Inflammatory macrophage treated with lipopolysaccharide for 1 hour (primary cell): Measurements from ENCODE around the gene PTPRH.
"Not testable (repeated sequence)": the region's sequence is repeated elsewhere in the genome, so short reads cannot be mapped to it uniquely, and the experiment has no call there.

ENCODE experiments used
- DNase-seq, 2 donors: peaks; one replicate each; pipeline ENCODE4 v3.0.0-alpha.2; 2020 to 2022

PTPRH gene

DNA sequence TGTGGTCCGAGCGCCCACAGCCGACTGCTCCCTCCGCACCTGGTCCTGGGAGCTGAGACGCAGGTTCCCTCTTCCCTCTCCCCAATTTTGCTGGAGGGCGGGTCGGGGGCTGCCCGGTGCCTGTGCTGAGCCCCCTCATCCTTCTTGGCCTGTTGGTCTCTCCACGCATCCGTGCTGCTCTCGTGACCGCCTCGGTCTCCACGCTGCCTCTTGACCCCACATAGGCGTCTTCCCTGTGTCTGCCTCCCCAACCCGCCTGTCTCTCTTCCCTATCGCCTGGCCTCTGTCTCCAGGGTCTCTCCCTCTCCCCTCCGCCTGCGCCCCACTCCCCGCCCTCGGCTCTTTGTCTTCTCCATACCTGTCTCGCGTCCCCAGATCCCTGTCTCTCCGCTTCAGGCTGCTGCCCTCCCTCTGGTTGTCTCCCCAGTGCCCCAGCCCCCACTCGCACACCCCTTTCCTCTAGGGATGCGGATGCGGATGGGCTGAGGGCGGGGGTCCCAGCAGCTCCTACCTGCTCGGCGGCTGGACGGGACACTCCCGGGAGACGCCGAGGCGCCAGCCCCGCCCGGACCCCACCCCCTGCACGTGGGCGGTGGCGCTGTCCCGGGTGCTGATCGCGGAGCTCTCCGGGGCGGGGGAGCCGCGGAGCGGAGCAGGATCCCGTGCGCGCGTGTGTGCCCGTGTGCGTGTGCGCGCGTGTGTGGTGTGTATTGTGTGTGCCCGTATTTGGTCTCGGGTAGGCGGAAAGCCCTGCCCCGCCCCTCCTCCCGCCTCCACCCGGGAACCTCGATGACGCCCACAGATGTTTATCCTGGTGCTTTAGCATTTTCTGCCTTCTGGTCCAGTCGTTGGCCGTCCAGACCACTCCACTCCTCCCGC lies 29.5 kb downstream of the PTPRH start, which contains the start of gene SYT5:
SYT5 (minus strand) TSS at position 684 of the 879 bp plus-strand sequence. CDS start 1,248 bp downstream, outside the sequence.
- peak in 1 of 2 donors; percentile 60 for DNase-seq

GRCh38 chr19:55178781-55179599 lies 30.3 kb downstream of the PTPRH start:
- DNase-seq, result peak; percentile 8 to 31

DNA sequence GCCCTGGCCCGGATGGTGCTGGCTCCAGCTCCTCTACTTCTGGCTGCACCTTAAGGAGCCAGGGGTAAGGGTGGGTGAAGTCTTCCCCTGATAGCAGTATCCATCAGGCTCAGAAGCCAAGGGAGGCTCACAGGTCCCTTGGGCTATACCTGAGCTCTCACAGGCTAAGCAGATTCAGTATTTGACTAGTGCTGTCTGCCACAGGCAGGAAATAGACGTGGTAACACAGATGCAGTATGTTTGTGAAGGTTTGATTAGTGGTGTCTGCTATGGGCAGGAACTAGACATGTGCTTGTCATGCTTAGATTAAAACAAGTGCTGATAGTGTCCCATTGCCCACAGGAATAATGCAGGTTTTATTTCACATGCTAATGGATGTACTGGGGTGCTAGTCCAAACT lies 33.2 kb downstream of the PTPRH start:
- DNase-seq, result no peak

DNA sequence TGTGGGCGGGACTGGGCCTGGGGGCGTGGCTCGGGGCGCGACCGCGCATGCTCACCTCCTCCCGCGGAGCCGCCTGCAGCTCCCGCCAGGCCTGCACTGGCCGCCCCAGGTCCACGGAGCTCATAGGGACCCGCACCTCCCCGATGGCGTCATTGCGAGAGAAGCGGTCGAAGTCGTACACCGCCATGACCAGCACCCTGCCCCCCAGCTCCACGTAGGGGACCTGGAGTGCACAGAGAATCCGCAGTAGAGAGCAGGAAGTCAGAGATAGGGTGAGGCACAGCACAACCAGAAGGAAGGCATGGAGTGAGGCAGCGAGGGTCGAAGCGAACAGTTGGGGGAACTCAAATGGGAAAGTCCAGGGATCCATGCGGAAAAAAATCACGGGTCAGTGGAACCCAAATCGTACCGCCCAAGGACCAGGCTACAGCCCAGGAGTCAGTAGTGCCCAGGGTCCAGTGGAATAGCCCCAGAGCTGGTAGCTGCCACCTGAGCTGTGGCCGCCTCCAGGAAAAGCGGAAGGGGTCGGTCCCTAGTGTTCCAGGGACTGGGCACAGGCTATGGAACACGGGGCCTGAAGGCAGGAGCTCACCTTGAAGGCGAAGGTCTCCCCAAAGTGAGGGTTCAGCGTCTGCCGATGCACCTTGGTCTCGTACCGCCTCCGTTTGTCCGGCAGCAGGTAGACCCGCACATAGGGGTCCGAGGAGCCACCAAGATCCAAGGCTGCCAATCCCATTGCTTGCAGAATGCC lies 34.0 kb downstream of the PTPRH start:
- DNase-seq, result no peak

DNA sequence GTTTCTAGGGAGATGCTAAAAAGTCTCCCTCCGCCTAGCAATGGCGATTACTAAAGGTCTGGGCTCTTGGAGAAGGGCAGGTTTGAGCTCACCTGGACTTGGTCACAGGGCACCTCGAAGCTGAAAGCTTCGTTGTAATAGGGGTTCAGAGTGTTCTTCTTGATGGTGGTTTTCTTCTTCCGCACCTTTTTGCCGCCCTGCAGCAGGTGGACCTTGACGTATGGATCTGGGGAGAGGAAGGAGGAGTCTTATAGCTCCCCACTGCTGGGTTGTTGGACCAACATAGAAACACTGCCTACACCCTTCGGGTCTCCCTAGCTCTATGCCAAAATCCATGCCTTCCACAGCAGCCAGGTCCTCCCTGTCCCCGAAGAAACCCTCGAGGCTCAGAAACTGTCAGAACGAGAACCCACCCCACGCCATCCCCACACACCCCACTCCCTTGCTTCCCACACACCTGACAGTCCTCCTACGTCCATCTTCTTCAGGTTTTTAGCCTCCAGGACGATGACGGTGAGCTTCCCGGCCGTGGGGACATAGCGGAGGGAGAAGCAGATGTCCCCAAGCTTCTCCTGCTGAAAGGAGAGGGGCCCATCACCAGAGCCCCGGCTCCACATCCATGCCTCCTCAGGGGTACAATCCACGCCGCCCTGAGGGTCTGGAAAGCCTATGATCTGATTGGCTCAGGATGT lies 34.7 kb downstream of the PTPRH start:
- DNase-seq, result no peak

DNA sequence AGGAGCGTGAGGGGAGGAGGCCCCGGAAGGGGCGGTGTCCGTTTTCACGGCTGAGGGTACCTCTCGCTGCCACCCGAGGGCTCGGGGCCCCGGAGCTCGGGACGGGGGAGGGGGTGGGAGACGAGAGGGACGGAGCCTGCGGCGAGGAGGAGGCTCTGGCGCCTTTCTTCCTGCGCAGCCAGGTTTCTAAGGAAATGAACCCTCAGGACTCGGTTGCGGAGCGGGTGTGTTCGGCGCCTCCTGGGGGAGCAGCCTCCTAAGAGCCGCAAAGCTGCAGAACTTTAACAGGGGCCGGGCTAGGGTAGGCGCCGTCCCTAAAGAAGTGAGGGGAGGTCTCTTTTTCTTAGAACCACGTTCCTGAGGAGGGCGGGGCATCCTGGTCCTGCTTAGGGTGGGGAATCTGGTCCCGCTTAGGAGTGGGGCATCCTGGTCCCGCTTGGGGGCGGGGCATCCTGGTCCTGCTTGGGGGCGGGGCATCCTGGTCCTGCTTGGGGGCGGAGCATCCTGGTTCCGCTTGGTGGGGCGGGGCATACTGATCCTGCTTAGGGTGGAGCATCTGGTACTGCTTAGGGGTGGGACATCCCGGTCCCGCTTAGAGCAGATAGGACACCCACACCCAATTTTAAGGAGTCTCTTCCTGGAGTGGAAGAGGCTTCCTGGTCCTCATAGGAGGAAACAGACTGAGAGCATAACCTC lies 35.4 kb downstream of the PTPRH start:
- DNase-seq, result peak in 1 of 2 donors; percentile 34

- no peak for DNase-seq
Measured at GRCh38 chr19:55173186-55173713, 36.1 kb downstream of the PTPRH start.

GRCh38 chr19:55172741-55173140 lies 36.6 kb downstream of the PTPRH start:
- DNase-seq, result no peak

DNA sequence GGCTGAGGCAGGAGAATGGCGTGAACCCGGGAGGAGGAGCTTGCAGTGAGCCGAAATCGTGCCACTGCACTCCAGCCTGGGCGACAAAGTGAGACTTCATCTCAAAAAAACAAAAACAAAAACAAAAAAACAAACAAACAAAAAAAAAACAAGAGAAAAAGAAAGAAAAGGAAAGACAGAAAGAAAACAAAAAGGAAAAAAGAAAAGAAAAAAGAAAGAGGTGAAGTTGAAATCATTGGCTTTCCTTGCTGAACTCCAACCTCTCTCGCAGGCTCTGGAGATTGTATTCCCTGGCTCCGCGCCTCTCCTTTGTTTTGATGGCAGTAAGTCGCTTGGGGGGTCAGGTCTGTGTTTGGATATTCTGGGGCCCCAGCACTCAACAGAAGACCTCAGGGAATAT lies 37.0 kb downstream of the PTPRH start:
- not testable (repeated sequence) for DNase-seq

DNA sequence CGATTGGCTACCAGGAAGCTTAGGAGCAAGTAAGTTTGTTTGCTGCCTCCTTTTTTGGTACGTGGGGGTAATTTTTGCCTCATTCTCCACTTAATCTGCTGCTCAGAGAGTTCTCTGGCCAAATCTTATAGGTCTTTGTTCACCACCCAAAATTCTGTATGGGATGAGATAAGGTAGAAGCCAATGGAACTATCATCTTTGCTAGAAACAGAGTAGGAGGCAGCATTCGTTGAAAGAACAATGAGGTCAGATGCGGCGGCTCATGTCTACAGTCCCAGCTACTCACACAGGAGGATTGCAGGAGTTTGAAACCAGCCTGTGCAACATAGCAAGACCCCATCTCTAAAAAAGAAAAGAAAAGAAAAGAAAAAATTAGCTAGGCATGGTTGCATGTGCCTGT lies 37.9 kb downstream of the PTPRH start:
- DNase-seq, result no peak

DNA sequence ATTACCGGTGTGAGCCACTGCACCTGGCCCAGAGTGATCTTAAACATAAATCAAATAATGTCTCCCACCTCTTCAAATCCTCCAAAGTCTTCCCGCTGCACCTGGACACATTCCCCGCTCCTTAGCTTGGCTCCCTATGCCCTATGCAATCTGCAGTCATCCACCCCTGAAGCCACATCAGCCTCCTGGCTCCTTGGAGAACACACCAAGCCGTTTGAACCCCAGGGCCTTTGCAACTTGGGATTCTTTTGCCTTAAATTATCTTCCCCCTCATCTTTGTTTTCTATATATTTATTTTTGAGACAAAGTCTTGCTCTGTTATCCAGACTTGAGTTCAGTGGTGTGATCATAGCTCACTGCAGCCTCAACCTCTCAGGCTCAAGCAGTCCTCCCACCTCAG lies 40.2 kb downstream of the PTPRH start:
- no peak for DNase-seq

GRCh38 chr19:55166530-55167268 lies 42.6 kb downstream of the PTPRH start, which contains the start of gene DNAAF3:
Gene DNAAF3 (minus strand): TSS chr19:55166613. CDS start chr19:55166413, 200 bp downstream.
- DNase-seq, result peak; percentile 91 to 93

DNA sequence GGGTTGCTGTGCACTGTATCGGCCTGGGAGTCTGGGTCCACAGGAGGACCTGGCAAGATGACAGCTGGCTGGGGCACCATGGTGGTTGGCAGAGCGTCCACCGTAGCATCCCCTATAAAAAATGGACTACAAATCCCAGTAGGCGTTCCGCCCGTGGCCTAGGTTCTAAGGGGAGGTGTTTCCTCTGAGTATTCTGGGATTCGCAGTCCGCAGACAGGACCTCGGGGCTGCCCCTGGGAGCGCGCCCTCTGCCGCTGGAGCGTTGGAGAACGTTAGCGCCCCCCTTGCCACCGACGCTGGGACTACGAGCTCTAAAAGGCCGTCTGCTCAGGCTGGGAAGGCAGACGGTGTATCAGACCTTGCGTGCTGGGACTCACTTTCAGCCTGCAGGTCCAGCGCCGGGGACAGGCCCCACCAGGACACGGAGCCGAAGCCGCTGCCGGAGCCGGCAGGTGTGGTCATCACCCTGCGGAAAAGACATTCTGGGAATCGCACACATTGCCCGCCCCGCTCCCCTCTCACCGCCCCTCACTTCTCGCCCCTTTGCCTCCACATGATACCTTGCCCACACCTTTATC lies 43.3 kb downstream of the PTPRH start:
- peak; percentile 40 to 45 for DNase-seq

GRCh38 chr19:55161571-55162322 lies 47.6 kb downstream of the PTPRH start:
- DNase-seq, result no peak

GRCh38 chr19:55160986-55161365 lies 48.3 kb downstream of the PTPRH start:
- no peak for DNase-seq

GRCh38 chr19:55160128-55160985 lies 48.9 kb downstream of the PTPRH start:
- peak; percentile 81 to 96 for DNase-seq

GRCh38 chr19:55158848-55159749 lies 50.2 kb downstream of the PTPRH start:
- no peak for DNase-seq
